CD1c-positive myeloid dendritic cell (primary cell): Measurements from ENCODE around the gene EPN2.
A peak's percentile ranks its signal among the peaks of the same experiment; 100 is the strongest.

Experiments used
- DNase-seq: peaks from one replicate; pipeline ENCODE4 v3.0.0-alpha.2; 2016; ENCODE audit errors: extremely low spot score

EPN2 gene

GRCh38 chr17:19294443-19294842 lies 57.3 kb downstream of the EPN2 start:
- DNase-seq: peak; percentile 50

- DNase-seq: peak; percentile 81
Observed at GRCh38 chr17:19295473-19296135, 58.4 kb downstream of the EPN2 start.

DNA sequence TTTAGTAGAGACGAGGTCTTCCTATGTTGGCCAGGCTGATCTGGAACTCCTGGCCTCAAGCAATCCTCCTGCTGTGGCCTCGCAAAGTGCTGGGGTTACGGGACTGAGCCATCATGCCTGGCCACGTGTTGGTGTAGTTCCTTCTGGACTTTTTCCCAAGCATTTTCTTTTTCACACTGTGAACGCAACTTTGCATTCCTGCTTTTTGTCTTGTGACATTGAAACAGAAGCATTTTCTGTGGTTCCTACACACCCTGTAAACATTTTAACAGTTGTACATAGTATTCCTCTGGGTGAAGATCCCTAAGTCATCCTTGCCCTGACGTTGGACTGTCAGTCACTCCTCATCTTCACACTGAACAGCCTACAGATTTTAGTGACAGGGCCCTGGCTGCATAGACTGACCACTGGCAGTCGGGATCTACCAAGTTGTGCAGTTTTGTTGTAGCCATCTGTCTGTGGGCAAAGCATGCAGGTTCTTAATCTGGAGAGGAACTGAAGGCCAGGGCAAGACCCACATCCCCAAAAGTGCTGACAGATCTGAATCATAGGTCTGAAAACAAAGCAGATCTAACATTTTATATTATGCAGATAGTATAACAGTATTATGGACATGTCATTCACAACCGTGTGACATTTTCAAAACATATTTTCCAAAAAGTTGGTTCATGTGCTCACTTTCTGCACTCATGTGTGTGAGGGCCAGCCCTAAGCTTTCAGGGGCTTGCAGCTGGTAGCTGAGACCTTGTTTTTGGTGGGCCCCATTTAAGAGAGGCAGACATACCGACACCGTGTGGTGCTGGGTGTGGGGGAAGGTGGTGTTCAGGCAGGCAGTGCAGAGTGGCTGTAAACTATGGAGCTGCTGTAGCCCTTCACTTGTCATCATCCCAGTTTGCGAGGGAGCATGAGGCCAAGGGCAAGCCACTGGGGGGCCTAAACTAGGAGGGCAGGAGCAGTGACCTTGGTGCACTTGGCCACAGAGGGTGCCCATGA lies 59.9 kb downstream of the EPN2 start:
- DNase-seq: peak; percentile 69

- no peak for DNase-seq
Observed at GRCh38 chr17:19298569-19299213, 61.5 kb downstream of the EPN2 start.

DNA sequence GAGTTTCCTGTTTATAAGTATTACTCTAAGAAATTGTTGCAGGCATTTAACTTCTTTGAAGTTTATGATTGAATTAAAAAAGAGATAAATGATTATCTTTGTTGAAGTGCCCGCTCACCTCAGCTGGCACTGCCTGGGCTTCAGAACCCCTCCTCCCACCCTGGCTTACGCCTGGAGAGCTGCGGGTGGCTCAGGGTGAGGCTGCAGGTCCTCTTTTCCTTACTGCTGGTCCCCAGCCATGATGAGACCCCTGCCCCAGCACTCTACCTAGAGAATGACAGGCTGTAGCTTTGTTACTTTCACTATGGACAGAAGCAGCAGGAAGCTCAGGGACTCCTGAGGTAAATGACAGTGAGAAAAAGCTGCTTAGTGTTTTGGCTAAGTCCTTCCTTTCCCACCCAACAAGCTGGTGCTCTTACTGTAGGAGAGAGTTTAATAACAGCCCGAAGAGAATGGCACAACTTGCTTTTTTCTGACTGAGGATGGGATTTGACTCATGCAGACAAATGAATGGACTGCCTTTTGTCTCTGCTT lies 62.1 kb downstream of the EPN2 start:
- no peak for DNase-seq

- no peak for DNase-seq
Observed at GRCh38 chr17:19299866-19300265, 62.7 kb downstream of the EPN2 start.

DNA sequence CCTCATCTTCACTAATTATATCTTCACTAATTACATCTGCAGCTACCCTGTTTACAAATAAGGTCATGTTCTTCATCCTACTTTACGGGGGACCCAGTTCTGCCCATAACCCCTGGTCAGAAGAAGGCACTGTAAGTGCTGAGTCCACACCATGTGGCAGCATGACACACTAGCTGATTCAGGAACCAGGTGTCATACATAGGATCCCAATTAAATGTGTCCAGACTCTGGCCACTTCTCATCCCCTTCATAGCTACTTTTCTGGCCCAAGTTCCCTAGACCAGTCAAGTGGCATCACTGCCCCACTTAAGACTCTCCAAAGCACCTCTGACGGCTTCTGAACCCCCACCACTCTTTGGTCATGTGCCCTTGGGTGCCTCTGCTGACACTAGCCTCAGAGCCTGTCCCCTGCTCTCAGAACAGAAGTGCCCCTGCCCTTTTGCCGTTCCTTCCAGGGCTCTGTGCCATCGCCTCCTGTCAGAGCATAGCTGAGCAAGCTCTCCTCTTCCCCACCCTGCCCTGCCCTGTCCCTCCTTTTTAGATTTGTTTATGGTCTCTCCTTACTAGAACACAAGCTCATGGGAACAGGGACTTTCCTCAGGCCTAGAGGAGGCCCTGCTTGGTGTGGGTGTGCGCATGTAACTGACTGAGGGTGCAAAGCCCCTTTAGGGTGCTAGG lies 64.2 kb downstream of the EPN2 start:
- no peak for DNase-seq

DNA sequence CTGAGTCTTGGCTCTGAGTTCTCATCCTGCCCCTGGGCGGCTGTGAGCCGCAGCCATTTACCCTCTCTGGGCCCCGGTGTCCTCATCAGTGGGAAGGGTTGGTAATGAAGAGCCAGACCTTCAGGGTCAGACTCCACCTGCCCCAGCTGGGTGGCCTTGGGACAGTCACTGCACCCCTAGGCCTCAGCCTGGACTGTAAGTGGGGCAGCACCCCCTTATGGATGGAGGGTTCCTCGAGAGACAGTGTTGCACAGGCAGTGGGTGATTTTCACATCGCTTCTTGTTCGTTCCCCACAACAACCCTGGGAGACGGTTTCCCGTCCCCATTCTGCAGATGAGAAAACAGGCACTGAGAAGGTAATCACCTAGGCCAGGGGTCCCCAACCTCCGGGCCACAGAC lies 64.8 kb downstream of the EPN2 start:
- no peak for DNase-seq

DNA sequence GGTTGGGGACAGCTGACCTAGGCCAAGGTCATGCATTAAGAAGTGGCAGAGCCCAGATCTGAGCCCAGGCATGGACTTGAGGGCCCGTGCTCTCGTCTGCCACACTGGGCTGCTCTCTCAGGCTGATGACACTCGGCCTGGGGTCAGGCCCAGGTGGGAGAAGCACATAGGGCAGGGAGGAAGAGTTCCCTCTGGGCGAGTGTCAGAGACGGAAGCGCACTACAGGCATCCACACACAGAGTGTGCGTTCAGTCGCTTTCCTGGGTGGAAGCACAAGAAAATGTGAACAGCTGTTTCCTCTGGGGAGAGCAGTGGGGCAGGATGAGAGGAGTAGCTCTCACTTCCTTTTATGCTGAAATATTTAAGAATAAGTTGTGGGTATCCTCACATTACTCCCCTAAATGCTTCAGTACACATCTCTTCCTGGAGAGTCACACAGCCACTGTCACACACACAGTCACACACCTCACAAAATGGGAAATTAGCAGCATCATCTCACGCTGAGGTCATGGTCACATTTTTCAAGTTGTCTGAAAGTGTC lies 65.7 kb downstream of the EPN2 start:
- DNase-seq: peak; percentile 78

DNA sequence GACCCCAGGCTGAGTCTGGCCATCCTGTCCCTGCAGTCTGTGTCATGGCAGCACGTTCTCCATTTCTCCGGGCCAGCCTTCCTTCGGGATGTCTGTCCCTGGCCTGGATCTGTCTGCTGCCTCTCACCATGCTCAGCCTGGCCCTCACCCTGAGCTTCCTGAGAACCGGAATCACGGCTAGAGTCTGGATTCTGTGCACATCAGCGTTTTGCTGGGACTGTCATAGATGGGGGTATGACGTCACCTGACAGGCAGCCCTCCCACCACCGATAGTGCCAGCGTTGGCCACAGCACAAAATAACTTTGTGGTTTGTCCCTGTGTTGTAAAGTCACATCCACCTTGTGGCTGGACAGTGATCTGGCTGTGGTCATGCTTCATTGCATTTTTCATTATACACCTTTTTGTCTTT lies 66.2 kb downstream of the EPN2 start:
- DNase-seq: peak; percentile 59

DNA sequence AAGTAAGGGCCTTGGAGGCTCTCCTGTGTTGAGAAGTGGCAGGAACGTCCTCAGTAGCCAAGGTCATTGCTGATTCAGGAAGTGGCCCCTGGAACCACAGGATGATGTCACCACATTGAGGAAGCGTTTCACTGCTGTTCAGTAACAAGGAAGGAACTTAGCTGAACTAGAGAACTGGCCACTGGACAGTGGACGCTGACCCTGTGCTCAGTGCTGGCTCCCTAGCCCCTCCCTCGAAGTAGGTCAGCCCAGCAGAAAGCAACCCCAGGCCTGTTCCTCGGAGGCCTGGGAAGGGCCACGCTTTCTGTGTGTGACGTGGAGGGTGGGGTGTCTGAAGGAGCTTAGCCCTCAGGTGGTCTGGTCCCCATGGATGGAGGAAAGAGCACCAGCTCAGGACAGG lies 67.0 kb downstream of the EPN2 start:
- peak; percentile 94 for DNase-seq

- no peak for DNase-seq
Observed at GRCh38 chr17:19304751-19305150, 67.6 kb downstream of the EPN2 start.

DNA sequence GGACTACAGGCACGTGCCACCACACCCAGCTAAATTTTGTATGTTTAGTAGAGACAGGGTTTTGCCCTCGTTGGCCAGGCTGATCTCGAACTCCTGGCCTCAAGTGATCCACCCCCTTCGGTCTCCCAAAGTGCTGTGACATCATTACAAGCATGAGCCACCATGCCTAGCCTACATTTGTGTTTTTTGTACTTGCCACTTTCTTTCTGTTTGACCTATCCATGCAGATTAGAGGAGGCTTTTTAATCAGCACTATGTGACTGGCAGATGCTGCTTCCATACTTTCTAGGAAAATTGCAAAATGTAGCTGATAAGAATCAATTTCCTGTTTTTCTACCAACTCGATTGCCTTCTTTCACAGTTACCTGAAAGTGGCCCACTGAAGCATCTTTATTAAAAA lies 68.1 kb downstream of the EPN2 start:
- DNase-seq: peak; percentile 41

DNA sequence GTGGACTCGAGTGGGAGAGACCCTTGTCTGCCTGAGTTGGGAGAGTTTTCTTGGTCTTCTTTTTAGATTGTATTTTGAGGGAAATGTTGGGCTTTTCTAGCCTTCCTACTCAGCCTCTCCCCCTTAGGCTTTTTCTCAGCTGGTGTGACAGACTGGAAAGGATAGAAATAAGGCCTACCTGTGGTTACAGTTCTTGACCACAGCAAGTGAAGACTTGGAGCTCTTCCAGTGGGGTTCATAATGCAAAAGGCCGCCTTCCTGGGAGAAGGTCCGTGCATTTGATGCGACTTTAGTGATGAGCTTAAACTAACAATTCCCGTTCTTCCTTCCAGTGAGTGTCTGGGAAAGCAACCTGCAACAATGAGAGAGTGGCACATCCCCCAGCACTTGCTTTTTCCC lies 68.6 kb downstream of the EPN2 start:
- no peak for DNase-seq

DNA sequence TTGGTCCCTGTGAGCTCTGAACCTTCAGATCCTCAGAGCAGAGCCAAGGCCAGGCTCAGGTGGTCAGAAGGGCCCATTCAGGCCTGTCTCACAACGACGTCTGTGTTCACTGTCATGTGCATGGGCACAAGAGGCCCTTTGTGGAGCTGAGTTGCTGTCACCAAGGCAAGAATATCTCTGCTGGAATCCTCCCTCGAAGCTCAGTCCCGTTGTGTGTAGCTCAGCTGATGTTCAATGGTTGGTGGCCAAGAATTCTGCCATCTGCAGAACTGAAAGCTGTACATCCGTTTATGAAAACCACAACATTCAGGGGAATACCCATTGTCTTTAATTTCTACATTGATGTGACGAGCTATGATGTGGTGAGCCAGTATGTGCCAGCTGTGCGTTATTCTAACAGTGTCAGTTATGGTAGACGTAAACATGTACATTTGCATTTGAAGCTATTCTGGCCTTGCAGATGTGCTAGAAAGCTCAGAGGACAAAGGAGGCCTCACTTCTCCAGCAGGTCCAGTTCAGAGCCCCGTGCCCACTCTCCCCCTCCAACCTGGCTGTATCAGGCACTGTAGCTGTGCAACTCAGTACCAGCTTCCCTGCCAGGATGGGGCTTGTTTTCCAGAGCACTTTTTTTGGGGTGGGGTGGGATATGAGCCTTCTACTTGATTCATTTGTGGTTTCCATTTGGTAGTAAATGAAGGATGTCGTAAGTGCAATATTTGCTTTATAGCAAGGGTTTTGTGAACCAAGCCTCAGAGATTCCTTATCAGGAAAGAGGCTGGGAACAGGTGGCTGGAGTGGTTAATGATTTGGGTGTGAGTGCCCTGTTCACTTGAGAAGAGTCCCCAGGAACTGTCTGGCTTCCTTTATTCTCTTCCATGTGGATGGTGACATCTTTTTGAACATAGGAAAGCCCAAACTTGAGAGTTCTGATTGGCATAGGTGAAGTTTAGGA lies 69.3 kb downstream of the EPN2 start:
- DNase-seq: peak; percentile 94

- no peak for DNase-seq
Observed at GRCh38 chr17:19307521-19307920, 70.4 kb downstream of the EPN2 start.

DNA sequence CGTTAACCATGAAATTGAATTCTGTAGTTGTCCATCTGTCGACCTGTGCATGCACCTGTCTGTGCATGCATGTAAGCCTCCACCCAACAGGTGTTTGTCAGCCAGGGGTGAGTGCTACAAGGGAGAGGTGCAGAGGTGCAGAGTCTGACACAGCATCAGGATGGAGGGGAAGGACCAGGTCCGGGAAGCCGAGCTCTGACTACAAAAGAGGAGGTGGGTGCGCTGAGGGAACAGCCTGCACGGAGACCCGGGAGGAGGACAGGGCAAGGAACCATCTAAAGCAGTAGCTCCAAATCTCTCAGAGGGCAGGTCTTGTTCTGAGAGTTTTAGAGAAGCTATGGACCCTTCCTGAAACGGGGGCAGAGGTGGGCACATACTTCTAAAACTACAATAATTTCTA lies 71.2 kb downstream of the EPN2 start:
- no peak for DNase-seq

DNA sequence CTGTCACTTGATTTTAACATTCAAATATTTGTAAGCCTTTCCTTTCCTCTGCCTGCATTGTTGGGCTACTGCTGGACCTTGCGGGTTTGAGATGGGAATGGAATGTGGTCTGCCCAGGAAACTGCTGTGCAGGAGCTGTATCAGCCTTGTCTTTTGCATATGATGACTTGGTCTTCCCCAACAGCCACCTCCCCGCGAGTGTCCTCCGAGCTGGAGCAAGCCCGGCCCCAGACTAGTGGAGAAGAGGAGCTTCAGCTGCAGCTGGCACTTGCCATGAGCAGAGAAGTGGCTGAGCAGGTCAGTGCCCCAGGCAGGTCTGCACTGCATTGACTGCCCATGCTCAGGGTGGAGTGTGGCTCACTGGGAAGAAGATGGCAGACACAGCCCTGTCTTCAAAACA lies 72.5 kb downstream of the EPN2 start:
- no peak for DNase-seq

GRCh38 chr17:19310151-19310550 lies 73.0 kb downstream of the EPN2 start:
- DNase-seq: no peak

GRCh38 chr17:19311016-19311415 lies 73.8 kb downstream of the EPN2 start:
- DNase-seq: no peak
